ENCODE measurements around the gene CACNA1E.

CACNA1E gene

DNA sequence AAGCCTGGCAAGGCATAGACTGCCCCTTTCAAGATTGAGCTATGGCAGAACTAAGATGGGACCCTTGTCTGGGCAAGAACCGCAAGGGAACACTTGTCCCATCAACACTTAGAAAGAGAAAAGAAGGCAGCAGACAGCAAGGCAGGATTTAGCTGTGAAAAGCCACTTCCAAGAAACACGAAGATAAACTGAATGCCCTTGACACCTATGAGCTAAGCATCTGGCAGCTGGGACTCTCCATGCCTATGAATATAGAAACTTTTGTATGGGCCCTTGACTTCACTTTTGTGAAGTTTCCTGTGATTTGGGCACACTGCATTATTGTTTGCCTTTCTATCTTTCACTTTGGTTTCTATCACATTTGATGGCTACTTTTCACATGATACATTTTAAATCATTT is 24.9 kb upstream of the CACNA1E start:
- Histone ChIP-seq H3F3A (ENCODE audit: insufficient read depth) (no peaks in the 10 kb centered on the region), H3K9me3 (ENCODE audit: insufficient read depth, low read length) (no peaks in the 10 kb centered on the region), H3K4me3 (ENCODE audit: insufficient read depth, low read length, poor library complexity, severe bottlenecking) (no peak overlapping the region), H3K9me2 (replicated peaks; ENCODE audit: insufficient read depth, low read length) (no peaks in the 10 kb centered on the region), H3K36me3 (ENCODE audit: low read length) (no peaks in the 10 kb centered on the region), H3K4me2 (ENCODE audit: low read depth, low read length, poor library complexity, severe bottlenecking) (no peak overlapping the region), H3K9ac (ENCODE audit: low read length) (no peak overlapping the region), H3K79me2 (ENCODE audit: insufficient read depth, low read length) (no peaks in the 10 kb centered on the region), H2AFZ (ENCODE audit: low read depth, low read length, severe bottlenecking) (no peak overlapping the region), H3K27ac (ENCODE audit: low read depth, low read length) (no peak overlapping the region), H3K27me3 (ENCODE audit: low read length) (no peaks in the 10 kb centered on the region), H4K20me1 (ENCODE audit: low read depth, low read length) (no peaks in the 10 kb centered on the region)
- TF ChIP-seq EZH2phosphoT487 (conservative IDR thresholded peaks at IDR 0.05; ENCODE audit: low read length) = no peak

DNA sequence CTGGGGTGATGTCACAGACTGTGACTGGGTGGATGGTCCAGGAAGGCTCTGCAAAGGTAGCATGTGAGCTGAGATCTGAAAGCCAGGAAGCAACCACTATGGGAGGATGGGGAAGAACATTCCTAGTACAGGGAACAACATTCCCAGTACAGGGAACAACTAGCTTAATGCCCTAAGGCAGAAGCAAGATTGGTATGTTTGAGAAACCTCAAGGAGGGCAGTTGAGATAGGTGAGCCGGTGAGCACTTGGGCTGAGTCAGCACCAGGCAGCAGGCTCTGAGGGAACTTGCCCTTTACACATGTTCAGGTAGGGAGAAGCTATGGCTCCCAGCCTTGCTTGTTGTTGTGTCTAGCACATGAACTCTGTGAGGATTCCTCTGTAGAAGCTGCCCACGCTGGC is 24.2 kb upstream of the CACNA1E start:
- Histone ChIP-seq H3K4me3 (ENCODE audit: insufficient read depth, low read length, poor library complexity, severe bottlenecking) (no peak overlapping the region), H3K27ac (ENCODE audit: low read depth, low read length) (no peak overlapping the region), H3K36me3 (ENCODE audit: low read length) (no peaks in the 10 kb centered on the region), H3K27me3 (ENCODE audit: low read length) (no peaks in the 10 kb centered on the region), H3K4me2 (ENCODE audit: low read depth, low read length, poor library complexity, severe bottlenecking) (no peak overlapping the region), H3K9me3 (ENCODE audit: insufficient read depth, low read length) (no peaks in the 10 kb centered on the region), H2AFZ (ENCODE audit: low read depth, low read length, severe bottlenecking) (no peak overlapping the region), H3K9ac (ENCODE audit: low read length) (no peak overlapping the region), H3K9me2 (replicated peaks; ENCODE audit: insufficient read depth, low read length) (no peaks in the 10 kb centered on the region), H3K79me2 (ENCODE audit: insufficient read depth, low read length) (no peaks in the 10 kb centered on the region), H3F3A (ENCODE audit: insufficient read depth) (no peaks in the 10 kb centered on the region), H4K20me1 (ENCODE audit: low read depth, low read length) (no peaks in the 10 kb centered on the region)
- TF ChIP-seq EZH2phosphoT487 (conservative IDR thresholded peaks at IDR 0.05; ENCODE audit: low read length) = no peak
- TF ChIP-seq, protein P1, sequence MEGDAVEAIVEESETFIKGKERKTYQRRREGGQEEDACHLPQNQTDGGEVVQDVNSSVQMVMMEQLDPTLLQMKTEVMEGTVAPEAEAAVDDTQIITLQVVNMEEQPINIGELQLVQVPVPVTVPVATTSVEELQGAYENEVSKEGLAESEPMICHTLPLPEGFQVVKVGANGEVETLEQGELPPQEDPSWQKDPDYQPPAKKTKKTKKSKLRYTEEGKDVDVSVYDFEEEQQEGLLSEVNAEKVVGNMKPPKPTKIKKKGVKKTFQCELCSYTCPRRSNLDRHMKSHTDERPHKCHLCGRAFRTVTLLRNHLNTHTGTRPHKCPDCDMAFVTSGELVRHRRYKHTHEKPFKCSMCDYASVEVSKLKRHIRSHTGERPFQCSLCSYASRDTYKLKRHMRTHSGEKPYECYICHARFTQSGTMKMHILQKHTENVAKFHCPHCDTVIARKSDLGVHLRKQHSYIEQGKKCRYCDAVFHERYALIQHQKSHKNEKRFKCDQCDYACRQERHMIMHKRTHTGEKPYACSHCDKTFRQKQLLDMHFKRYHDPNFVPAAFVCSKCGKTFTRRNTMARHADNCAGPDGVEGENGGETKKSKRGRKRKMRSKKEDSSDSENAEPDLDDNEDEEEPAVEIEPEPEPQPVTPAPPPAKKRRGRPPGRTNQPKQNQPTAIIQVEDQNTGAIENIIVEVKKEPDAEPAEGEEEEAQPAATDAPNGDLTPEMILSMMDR (IDR thresholded peaks at IDR 0.05; ENCODE audit: insufficient read depth, low read length, poor library complexity, severe bottlenecking) = no peak

DNA sequence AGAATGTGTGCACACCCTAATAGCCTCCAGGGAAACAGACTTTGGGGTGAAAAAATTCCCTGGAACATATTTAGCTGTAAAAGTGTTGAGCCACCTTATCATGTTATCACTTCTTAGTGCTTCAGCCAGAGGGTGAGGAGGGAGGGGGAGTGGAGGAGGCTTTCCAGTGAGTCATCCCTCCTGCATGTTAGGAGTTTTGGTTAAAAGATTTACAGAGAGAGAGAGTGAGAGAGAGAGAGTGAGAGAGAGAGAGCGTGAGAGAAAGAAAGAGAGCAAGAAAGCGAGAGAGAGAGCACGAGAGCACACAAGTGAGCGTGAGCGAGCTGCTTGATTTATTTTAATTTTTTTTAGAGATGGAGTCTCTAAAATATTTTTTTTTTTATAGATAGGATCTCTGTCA is 13.5 kb upstream of the CACNA1E start:
- H3K9me2 ChIP-seq (replicated peaks; ENCODE audit: insufficient read depth, low read length) = no peaks in the 10 kb centered on the region
- no peaks in the 10 kb centered on the region for H3K79me2 ChIP-seq (ENCODE audit: insufficient read depth, low read length)
- 0 out of 2 replicates have a peak, but pooled peaks cover 3% of the 10 kb centered on the region for H3K27me3 ChIP-seq (ENCODE audit: low read length)
- no peak overlapping the region for H3K27ac ChIP-seq (ENCODE audit: low read depth, low read length)
- no peak overlapping the region for H2AFZ ChIP-seq (ENCODE audit: low read depth, low read length, severe bottlenecking)
- no peak overlapping the region for H3K4me3 ChIP-seq (ENCODE audit: insufficient read depth, low read length, poor library complexity, severe bottlenecking)
- TF ChIP-seq, protein P1 (IDR thresholded peaks at IDR 0.05; ENCODE audit: insufficient read depth, low read length, poor library complexity, severe bottlenecking) = no peak
- TF ChIP-seq EZH2phosphoT487 (conservative IDR thresholded peaks at IDR 0.05; ENCODE audit: low read length) = no peak
- H3K9me3 ChIP-seq (ENCODE audit: insufficient read depth, low read length) = no peaks in the 10 kb centered on the region
- H3K36me3 ChIP-seq (ENCODE audit: low read length) = no peaks in the 10 kb centered on the region
- no peak overlapping the region for H3K9ac ChIP-seq (ENCODE audit: low read length)
- H3F3A ChIP-seq (ENCODE audit: insufficient read depth) = no peaks in the 10 kb centered on the region
- no peak overlapping the region for H3K4me2 ChIP-seq (ENCODE audit: low read depth, low read length, poor library complexity, severe bottlenecking)
- no peaks in the 10 kb centered on the region for H4K20me1 ChIP-seq (ENCODE audit: low read depth, low read length)

DNA sequence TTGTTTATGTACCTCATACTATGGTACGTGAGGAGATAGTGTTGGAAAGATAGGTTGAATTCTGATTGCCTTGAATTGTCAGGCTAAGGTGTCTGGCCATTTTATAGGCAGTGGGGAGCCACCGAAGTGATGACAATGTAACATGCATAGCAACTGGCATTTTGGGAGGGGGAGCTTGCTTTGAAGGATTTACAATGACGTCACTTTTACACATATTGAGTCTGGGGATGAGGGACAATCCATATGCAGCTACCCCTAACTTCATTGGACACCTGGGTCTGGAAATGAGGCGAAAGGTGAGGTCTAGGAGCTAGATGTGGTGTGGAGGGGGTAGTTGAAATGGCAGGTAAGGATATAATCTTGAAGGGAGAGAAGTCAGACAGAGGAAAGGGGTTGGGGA is 7.7 kb upstream of the CACNA1E start:
- no peak overlapping the region for H3K27ac ChIP-seq (ENCODE audit: low read depth, low read length)
- H2AFZ ChIP-seq (ENCODE audit: low read depth, low read length, severe bottlenecking) = no peak overlapping the region
- no peaks in the 10 kb centered on the region for H3K36me3 ChIP-seq (ENCODE audit: low read length)
- no peaks in the 10 kb centered on the region for H3K79me2 ChIP-seq (ENCODE audit: insufficient read depth, low read length)
- H3K9me3 ChIP-seq (ENCODE audit: insufficient read depth, low read length) = no peaks in the 10 kb centered on the region
- no peak overlapping the region for H3K4me2 ChIP-seq (ENCODE audit: low read depth, low read length, poor library complexity, severe bottlenecking)
- no peak overlapping the region for H3K4me3 ChIP-seq (ENCODE audit: insufficient read depth, low read length, poor library complexity, severe bottlenecking)
- H3K9ac ChIP-seq (ENCODE audit: low read length) = no peak overlapping the region
- TF ChIP-seq, protein P1 (IDR thresholded peaks at IDR 0.05; ENCODE audit: insufficient read depth, low read length, poor library complexity, severe bottlenecking) = no peak
- no peak for TF ChIP-seq EZH2phosphoT487 (conservative IDR thresholded peaks at IDR 0.05; ENCODE audit: low read length)
- no peaks in the 10 kb centered on the region for H3K9me2 ChIP-seq (replicated peaks; ENCODE audit: insufficient read depth, low read length)
- no peaks in the 10 kb centered on the region for H3F3A ChIP-seq (ENCODE audit: insufficient read depth)
- no peaks in the 10 kb centered on the region for H3K27me3 ChIP-seq (ENCODE audit: low read length)
- no peaks in the 10 kb centered on the region for H4K20me1 ChIP-seq (ENCODE audit: low read depth, low read length)

All from SU-DHL-6 (cell line).